Measurements from ENCODE around the gene TMEM131L. TPM values are rescaled to one million over a fixed set of nuclear protein-coding genes. Genes with fewer than 3 reads are reported as not detected.

TMEM131L gene
- total RNA-seq, 1 experiment from 2014 or later, result 14.6 TPM

DNA sequence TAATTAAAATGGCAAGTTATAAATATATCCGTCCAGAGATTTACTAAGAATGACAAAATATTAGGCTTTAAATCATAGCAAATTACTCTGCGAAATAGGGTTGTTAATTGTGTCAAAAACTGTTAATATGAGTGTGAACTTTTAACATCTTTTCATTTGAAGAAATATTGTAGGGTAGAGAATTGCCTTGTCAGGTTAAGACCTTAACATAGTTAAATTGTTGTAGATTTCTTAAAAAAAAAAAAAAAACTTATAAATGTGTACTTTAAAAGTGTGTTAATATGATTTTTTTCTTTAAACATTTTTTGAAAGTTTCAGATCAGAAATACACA, 110.2 kb downstream of the TMEM131L start:
- Mint-ChIP-seq H3K4me1 (peaks cover 4 to 6% of the 10 kb centered on the region in 2 experiments; a peak in 1 of 4 replicates), H3K36me3 (ENCODE audit: insufficient read depth in 1 of 3, low read depth in 3 of 3) (peaks cover 3 to 9% (median 4%) of the 10 kb centered on the region in 3 experiments; a peak in 6 of 7 replicates), H3K4me3 (no peak overlapping the region), H3K27me3 (ENCODE audit: low read depth) (no peaks in the 10 kb centered on the region), H3K9me3 (no peaks in the 10 kb centered on the region), H3K27ac (peak overlapping the region in 1 of 3 experiments; percentile 37; a peak in 1 of 7 replicates)
- whole genome bisulfite sequencing (ENCODE audit: extremely low coverage, insufficient read length, low lambda C conversion rate), result no CpG with 5 or more reads among the region's 2 CpGs
- Histone ChIP-seq H2BK20ac (ENCODE audit: low read depth, low read length, poor library complexity, severe bottlenecking) (no peak overlapping the region), H3K9ac (ENCODE audit: extremely low read depth, insufficient read length, low read length) (no peak overlapping the region), H3K27me3 (ENCODE audit: insufficient read depth, low read length) (no peaks in the 10 kb centered on the region), H3K9me3 (ENCODE audit: control insufficient read depth, low read depth, low read length) (no peaks in the 10 kb centered on the region), H4K20me1 (ENCODE audit: control insufficient read depth, insufficient read depth, insufficient read length) (no peaks in the 10 kb centered on the region), H3K79me2 (ENCODE audit: insufficient read depth, low read length) (no peaks in the 10 kb centered on the region), H3K23me2 (ENCODE audit: insufficient read length, low read depth, low read length, poor library complexity, severe bottlenecking) (no peaks in the 10 kb centered on the region), H2AK5ac (ENCODE audit: insufficient read length, low read length) (no peak overlapping the region), H3K79me1 (ENCODE audit: insufficient read depth, low read depth, low read length, poor library complexity, severe bottlenecking) (no peaks in the 10 kb centered on the region), H3K4me2 (ENCODE audit: insufficient read depth, insufficient read length, low read length) (no peak overlapping the region), H3K56ac (ENCODE audit: insufficient read length, low read depth, low read length) (no peak overlapping the region), H3K23ac (ENCODE audit: insufficient read length, low read depth, low read length) (no peak overlapping the region), H3K18ac (ENCODE audit: insufficient read length, low read depth, low read length) (no peak overlapping the region), H3K4me1 (ENCODE audit: insufficient read depth, low read length) (no peaks in the 10 kb centered on the region; the same call in 1 of the 2 replicates), H2BK5ac (ENCODE audit: insufficient read length, low read length) (no peak overlapping the region), H3T11ph (ENCODE audit: low read length) (no peak overlapping the region), H2BK120ac (ENCODE audit: low read depth, low read length, poor library complexity, severe bottlenecking) (no peak overlapping the region), H3K27ac (ENCODE audit: insufficient read length, low read depth, low read length) (no peak overlapping the region), H3K14ac (ENCODE audit: insufficient read depth, low read length) (no peak overlapping the region), H4K91ac (ENCODE audit: insufficient read length, low read depth, low read length) (no peak overlapping the region), H4K8ac (replicated peaks; ENCODE audit: insufficient read length, low read depth, low read length) (no peak overlapping the region), H3K4ac (ENCODE audit: low read depth, low read length) (no peak overlapping the region), H2BK15ac (ENCODE audit: low read depth, low read length) (no peak overlapping the region), H2BK12ac (ENCODE audit: insufficient read length, low read depth, low read length) (no peak overlapping the region), H4K5ac (ENCODE audit: insufficient read length, low read depth, low read length) (no peak overlapping the region), H2AFZ (ENCODE audit: low read length) (no peak overlapping the region)
- DNase-seq, result no peak
- TF ChIP-seq, protein P1, sequence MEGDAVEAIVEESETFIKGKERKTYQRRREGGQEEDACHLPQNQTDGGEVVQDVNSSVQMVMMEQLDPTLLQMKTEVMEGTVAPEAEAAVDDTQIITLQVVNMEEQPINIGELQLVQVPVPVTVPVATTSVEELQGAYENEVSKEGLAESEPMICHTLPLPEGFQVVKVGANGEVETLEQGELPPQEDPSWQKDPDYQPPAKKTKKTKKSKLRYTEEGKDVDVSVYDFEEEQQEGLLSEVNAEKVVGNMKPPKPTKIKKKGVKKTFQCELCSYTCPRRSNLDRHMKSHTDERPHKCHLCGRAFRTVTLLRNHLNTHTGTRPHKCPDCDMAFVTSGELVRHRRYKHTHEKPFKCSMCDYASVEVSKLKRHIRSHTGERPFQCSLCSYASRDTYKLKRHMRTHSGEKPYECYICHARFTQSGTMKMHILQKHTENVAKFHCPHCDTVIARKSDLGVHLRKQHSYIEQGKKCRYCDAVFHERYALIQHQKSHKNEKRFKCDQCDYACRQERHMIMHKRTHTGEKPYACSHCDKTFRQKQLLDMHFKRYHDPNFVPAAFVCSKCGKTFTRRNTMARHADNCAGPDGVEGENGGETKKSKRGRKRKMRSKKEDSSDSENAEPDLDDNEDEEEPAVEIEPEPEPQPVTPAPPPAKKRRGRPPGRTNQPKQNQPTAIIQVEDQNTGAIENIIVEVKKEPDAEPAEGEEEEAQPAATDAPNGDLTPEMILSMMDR (conservative IDR thresholded peaks at IDR 0.05), result no peak

Data from H9 (cell line).